HepG2 (cell line): ENCODE measurements around the gene NR1H2. TPM values are rescaled to one million over a fixed set of nuclear protein-coding genes. Genes with fewer than 3 reads are reported as not detected.

Experiments used
- CREM ChIP-seq, 2 experiments: sonication (generic) in 1 of 2; formaldehyde crosslinking in 1 of 2; IDR thresholded peaks; 2 replicates each; pipeline versions ENCODE4 v1.4.0 to v1.6.1; 2016 to 2020; ENCODE audit warnings: antibody characterized with exemption in 1 of 2, mild to moderate bottlenecking in 1 of 2, missing genetic modification reagents in 1 of 2
- ELF3 ChIP-seq: IDR thresholded peaks from 2 replicates; pipeline ENCODE4 v1.6.1; 2016; ENCODE audit warnings: missing genetic modification reagents, missing compliant biosample characterization
- HNF4G ChIP-seq, 2 experiments: sonication (generic) in 1 of 2; formaldehyde crosslinking in 1 of 2; IDR thresholded peaks; 2 replicates each; pipeline versions ENCODE4 v1.4.0 to v1.6.1; 2011 to 2020; ENCODE audit warnings: borderline replicate concordance in 2 of 2, low read depth in 2 of 2, mild to moderate bottlenecking in 2 of 2, low read length in 1 of 2, missing genetic modification reagents in 1 of 2, moderate library complexity in 1 of 2
- KDM6A ChIP-seq: IDR thresholded peaks from 2 replicates; pipeline ENCODE4 v1.6.1; 2016; ENCODE audit warnings: low read depth
- MIER2 ChIP-seq: IDR thresholded peaks from 2 replicates; pipeline ENCODE4 v1.6.1; 2016; ENCODE audit warnings: missing biosample characterization, missing genetic modification reagents
- NCOR1 ChIP-seq: fragments of 200-600 bp; sonication (generic); IDR thresholded peaks from 2 replicates; pipeline ENCODE4 v1.7.0; 2017; ENCODE audit warnings: antibody characterized with exemption, low read length, borderline replicate concordance
- PHF5A ChIP-seq: IDR thresholded peaks from one replicate; pipeline ENCODE4 v1.6.1; 2018; ENCODE audit warnings: low read depth, missing genetic modification reagents; ENCODE audit not compliant: unreplicated experiment
- PHF8 ChIP-seq: sonication (generic); formaldehyde crosslinking; IDR thresholded peaks from 2 replicates; pipeline ENCODE4 v1.5.0; 2020; ENCODE audit warnings: missing genetic modification reagents
- TBX2 ChIP-seq: sonication (generic); formaldehyde crosslinking; IDR thresholded peaks from 2 replicates; pipeline ENCODE4 v1.5.0; 2020; ENCODE audit warnings: missing genetic modification reagents, mild to moderate bottlenecking, borderline replicate concordance
- TEAD3 ChIP-seq: optimal IDR thresholded peaks from 2 replicates; pipeline ENCODE3; 2016; ENCODE audit warnings: borderline replicate concordance
- ZNF143 ChIP-seq: sonication (generic); formaldehyde crosslinking; IDR thresholded peaks from 2 replicates; pipeline ENCODE4 v1.4.0; 2020; ENCODE audit warnings: missing genetic modification reagents
- polyA plus RNA-seq, 8 experiments: library from polyadenylated mRNA; depleted of rRNA in 3 of 8; stranded (reverse) in 7 of 8; unstranded in 1 of 8; fragments of >200 nt; fragmentation: Illumina TruSeq in 4 of 8; extraction: Trizol in 4 of 8; gene quantifications; 2 replicates each; pipeline versions ENCODE4 v1.2.1 to v1.2.3, GENCODE V29; 2011 to 2016; ENCODE audit warnings: low read depth in 4 of 8, missing spikeins in 1 of 8, mixed read lengths in 1 of 8; ENCODE audit not compliant: insufficient read depth in 1 of 8
- total RNA-seq, 5 experiments: library from RNA; depleted of rRNA; stranded (reverse); fragments of >200 nt; fragmentation: Illumina TruSeq; extraction: Trizol; gene quantifications; 2 replicates each; pipeline ENCODE4 v1.2.3, GENCODE V29; 2016; ENCODE audit warnings: low read depth in 1 of 5
- TF ChIP-seq, protein P1 (sequence below): sonication (generic); formaldehyde crosslinking; IDR thresholded peaks from 2 replicates; pipeline ENCODE4 v1.4.0; 2020; ENCODE audit warnings: mild to moderate bottlenecking, missing genetic modification reagents, borderline replicate concordance
- TF ChIP-seq, protein P2 (sequence below): IDR thresholded peaks from 2 replicates; pipeline ENCODE4 v1.6.1; 2016; ENCODE audit warnings: missing compliant biosample characterization, missing genetic modification reagents, borderline replicate concordance
- TF ChIP-seq, protein P3 (sequence below): fragments of 450-650 bp; IDR thresholded peaks from 2 replicates; pipeline ENCODE4 v1.6.1; 2016
- TF ChIP-seq, protein P4 (sequence below): sonication (generic); formaldehyde crosslinking; IDR thresholded peaks from 2 replicates; pipeline ENCODE4 v1.4.0; 2020; ENCODE audit warnings: missing genetic modification reagents
- TF ChIP-seq, protein P5 (sequence below): sonication (generic); formaldehyde crosslinking; IDR thresholded peaks from 2 replicates; pipeline ENCODE4 v1.4.0; 2020; ENCODE audit warnings: missing genetic modification reagents

NR1H2 gene
- total and polyA plus RNA-seq, 2 of the 13 experiments (the other 11 are each of a cell fraction or from before 2014, with no cell fraction given) = 10.3 to 13.5 TPM

DNA sequence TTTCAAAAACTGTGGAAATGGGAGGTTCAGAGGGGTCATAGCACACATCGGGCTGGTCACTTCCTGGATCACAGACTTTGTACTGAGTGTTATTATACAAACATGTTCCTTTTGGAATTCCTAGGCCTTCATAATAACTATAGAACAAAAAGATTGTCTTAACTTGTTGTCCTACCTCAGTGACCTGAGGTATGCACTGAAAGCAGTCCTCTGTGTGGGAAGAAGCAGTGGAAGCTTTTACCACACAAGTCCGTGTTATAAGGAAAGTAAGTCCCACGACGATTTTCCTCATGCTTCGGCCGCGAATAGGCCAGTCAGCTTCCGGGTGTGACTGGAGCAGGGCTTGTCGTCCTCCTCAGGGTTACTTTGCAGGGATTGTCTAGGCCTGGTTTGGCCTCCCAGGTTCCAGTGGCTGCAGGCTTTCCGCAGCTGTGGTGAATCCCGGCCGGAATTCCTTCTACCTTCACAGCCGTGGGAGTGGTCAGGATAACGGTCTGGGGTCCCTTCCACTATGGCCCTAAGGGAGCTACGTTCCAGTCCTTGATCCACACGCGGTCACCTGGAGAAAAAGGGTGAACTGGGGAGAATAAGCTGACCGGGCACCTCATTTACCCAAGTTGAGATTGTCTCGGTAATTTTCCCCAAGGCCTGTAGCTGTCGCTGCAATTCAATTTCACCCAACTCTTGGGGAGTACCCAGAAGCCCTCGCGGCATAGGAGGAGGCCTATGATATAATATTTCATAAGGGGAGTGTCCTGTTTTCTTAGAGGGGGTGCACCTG is 26.8 kb upstream of the NR1H2 start (continued):
- TF ChIP-seq, protein P1, sequence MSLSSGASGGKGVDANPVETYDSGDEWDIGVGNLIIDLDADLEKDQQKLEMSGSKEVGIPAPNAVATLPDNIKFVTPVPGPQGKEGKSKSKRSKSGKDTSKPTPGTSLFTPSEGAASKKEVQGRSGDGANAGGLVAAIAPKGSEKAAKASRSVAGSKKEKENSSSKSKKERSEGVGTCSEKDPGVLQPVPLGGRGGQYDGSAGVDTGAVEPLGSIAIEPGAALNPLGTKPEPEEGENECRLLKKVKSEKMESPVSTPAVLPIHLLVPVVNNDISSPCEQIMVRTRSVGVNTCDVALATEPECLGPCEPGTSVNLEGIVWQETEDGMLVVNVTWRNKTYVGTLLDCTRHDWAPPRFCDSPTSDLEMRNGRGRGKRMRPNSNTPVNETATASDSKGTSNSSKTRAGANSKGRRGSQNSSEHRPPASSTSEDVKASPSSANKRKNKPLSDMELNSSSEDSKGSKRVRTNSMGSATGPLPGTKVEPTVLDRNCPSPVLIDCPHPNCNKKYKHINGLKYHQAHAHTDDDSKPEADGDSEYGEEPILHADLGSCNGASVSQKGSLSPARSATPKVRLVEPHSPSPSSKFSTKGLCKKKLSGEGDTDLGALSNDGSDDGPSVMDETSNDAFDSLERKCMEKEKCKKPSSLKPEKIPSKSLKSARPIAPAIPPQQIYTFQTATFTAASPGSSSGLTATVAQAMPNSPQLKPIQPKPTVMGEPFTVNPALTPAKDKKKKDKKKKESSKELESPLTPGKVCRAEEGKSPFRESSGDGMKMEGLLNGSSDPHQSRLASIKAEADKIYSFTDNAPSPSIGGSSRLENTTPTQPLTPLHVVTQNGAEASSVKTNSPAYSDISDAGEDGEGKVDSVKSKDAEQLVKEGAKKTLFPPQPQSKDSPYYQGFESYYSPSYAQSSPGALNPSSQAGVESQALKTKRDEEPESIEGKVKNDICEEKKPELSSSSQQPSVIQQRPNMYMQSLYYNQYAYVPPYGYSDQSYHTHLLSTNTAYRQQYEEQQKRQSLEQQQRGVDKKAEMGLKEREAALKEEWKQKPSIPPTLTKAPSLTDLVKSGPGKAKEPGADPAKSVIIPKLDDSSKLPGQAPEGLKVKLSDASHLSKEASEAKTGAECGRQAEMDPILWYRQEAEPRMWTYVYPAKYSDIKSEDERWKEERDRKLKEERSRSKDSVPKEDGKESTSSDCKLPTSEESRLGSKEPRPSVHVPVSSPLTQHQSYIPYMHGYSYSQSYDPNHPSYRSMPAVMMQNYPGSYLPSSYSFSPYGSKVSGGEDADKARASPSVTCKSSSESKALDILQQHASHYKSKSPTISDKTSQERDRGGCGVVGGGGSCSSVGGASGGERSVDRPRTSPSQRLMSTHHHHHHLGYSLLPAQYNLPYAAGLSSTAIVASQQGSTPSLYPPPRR = 0 out of 2 replicates have a peak, but pooled peaks have one; percentile 25
- TF ChIP-seq HNF4G (IDR thresholded peaks at IDR 0.05; ENCODE audit: borderline replicate concordance, low read depth, low read length) (0 out of 2 replicates have a peak, but pooled peaks have one; percentile 31), HNF4G (CRISPR knock-in tag; IDR thresholded peaks at IDR 0.05; ENCODE audit: borderline replicate concordance, low read depth) (no peak), CREM (IDR thresholded peaks at IDR 0.05) (peak; percentile 38; the same call in 1 of the 2 replicates), CREM (CRISPR knock-in tag; IDR thresholded peaks at IDR 0.05) (no peak), NCOR1 (peak; percentile 52; the same call in 1 of the 2 replicates), ELF3 (peak; percentile 79), PHF5A (CRISPR knock-in tag) (no peak), TEAD3 (CRISPR knock-in tag) (peak; percentile 38), ZNF143 (CRISPR knock-in tag) (peak; percentile 80), TBX2 (0 out of 2 replicates have a peak, but pooled peaks have one; percentile 18), KDM6A (CRISPR knock-in tag) (peak; percentile 18; the same call in 1 of the 2 replicates), MIER2 (CRISPR knock-in tag) (0 out of 2 replicates have a peak, but pooled peaks have one; percentile 32), PHF8 (CRISPR knock-in tag) (peak; percentile 50; the same call in 1 of the 2 replicates)
- TF ChIP-seq, protein P2, sequence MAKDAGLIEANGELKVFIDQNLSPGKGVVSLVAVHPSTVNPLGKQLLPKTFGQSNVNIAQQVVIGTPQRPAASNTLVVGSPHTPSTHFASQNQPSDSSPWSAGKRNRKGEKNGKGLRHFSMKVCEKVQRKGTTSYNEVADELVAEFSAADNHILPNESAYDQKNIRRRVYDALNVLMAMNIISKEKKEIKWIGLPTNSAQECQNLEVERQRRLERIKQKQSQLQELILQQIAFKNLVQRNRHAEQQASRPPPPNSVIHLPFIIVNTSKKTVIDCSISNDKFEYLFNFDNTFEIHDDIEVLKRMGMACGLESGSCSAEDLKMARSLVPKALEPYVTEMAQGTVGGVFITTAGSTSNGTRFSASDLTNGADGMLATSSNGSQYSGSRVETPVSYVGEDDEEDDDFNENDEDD (CRISPR knock-in tag) = no peak
- TF ChIP-seq, protein P3, sequence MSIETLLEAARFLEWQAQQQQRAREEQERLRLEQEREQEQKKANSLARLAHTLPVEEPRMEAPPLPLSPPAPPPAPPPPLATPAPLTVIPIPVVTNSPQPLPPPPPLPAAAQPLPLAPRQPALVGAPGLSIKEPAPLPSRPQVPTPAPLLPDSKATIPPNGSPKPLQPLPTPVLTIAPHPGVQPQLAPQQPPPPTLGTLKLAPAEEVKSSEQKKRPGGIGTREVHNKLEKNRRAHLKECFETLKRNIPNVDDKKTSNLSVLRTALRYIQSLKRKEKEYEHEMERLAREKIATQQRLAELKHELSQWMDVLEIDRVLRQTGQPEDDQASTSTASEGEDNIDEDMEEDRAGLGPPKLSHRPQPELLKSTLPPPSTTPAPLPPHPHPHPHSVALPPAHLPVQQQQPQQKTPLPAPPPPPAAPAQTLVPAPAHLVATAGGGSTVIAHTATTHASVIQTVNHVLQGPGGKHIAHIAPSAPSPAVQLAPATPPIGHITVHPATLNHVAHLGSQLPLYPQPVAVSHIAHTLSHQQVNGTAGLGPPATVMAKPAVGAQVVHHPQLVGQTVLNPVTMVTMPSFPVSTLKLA = no peak
- TF ChIP-seq, protein P4, sequence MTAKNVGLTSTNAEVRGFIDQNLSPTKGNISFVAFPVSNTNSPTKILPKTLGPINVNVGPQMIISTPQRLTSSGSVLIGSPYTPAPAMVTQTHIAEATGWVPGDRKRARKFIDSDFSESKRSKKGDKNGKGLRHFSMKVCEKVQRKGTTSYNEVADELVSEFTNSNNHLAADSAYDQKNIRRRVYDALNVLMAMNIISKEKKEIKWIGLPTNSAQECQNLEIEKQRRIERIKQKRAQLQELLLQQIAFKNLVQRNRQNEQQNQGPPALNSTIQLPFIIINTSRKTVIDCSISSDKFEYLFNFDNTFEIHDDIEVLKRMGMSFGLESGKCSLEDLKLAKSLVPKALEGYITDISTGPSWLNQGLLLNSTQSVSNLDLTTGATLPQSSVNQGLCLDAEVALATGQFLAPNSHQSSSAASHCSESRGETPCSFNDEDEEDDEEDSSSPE (CRISPR knock-in tag) = 0 out of 2 replicates have a peak, but pooled peaks have one; percentile 17
- TF ChIP-seq, protein P5, sequence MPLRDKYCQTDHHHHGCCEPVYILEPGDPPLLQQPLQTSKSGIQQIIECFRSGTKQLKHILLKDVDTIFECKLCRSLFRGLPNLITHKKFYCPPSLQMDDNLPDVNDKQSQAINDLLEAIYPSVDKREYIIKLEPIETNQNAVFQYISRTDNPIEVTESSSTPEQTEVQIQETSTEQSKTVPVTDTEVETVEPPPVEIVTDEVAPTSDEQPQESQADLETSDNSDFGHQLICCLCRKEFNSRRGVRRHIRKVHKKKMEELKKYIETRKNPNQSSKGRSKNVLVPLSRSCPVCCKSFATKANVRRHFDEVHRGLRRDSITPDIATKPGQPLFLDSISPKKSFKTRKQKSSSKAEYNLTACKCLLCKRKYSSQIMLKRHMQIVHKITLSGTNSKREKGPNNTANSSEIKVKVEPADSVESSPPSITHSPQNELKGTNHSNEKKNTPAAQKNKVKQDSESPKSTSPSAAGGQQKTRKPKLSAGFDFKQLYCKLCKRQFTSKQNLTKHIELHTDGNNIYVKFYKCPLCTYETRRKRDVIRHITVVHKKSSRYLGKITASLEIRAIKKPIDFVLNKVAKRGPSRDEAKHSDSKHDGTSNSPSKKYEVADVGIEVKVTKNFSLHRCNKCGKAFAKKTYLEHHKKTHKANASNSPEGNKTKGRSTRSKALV = no peak
